ENCODE measurements around the gene MDFI. TPM values are rescaled to one million over a fixed set of nuclear protein-coding genes. Genes with fewer than 3 reads are reported as not detected.

The MDFI gene
- total RNA-seq, 1 donor from 2014 or later = 48.3 TPM

GRCh38 chr6:41688256-41688965 lies 50.1 kb downstream of the MDFI start:
- no peaks in the 10 kb centered on the region for H3K36me3 Mint-ChIP-seq (ENCODE audit: insufficient read depth)
- no peak for DNase-seq (ENCODE audit: low spot score, unreplicated experiment)
- peaks cover 2% of the 10 kb centered on the region for H3K4me1 Mint-ChIP-seq (ENCODE audit: low read depth)
- H3K9me3 Mint-ChIP-seq (ENCODE audit: low read depth) = no peaks in the 10 kb centered on the region
- TF ChIP-seq CTCF (IDR thresholded peaks at IDR 0.05; ENCODE audit: unreplicated experiment) = no peak
- no peak overlapping the region for H3K4me3 Mint-ChIP-seq (ENCODE audit: low read depth)
- peaks cover 45% of the 10 kb centered on the region for H3K27me3 Mint-ChIP-seq
- peak overlapping the region; percentile 50 for H3K27ac Mint-ChIP-seq

DNA sequence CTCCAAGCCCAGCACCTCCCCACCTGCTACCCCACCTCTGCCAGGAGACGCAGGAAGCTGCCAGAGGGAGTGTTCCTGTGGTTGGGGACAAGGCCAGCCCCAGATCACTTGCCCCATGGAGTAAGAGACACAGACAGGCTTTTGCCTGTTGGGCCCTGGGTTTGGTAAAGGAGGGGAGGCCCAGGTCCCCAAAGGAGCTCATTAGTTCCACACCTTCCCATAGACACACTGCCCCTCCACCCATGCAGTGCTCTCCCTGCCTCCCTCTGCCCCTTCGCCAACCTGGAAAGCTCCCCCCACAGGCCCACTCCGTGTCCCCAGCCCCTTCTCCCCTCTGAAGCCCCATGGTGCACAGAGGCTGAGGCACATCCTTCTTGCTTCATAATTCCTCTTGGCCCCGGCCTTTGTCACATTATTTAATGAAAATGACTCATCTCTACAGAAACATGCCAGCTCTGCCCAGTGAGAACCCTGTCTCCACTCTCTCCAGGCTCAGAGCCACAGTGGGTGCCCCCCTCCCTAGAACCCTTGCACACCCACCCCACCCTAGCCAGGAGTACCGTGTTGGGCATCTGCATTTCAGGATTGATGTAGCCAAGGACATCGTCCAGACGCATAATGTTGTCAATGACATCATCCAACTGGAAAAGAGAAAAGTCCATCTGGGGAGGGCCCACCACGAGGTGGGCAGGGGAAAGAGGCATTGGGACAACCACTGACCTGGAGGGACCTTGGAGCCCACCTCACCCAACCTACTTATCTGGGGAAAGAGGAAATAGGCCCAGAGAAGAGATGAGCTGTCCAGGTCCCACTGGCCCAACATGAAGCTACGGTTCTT lies 51.1 kb downstream of the MDFI start:
- H3K4me1 Mint-ChIP-seq (ENCODE audit: low read depth) = no peaks in the 10 kb centered on the region
- no peaks in the 10 kb centered on the region for H3K36me3 Mint-ChIP-seq (ENCODE audit: insufficient read depth)
- TF ChIP-seq CTCF (IDR thresholded peaks at IDR 0.05; ENCODE audit: unreplicated experiment) = no peak
- H3K4me3 Mint-ChIP-seq (ENCODE audit: low read depth) = no peak overlapping the region
- H3K27ac Mint-ChIP-seq = no peak overlapping the region
- H3K27me3 Mint-ChIP-seq = peaks cover 42% of the 10 kb centered on the region
- H3K9me3 Mint-ChIP-seq (ENCODE audit: low read depth) = no peaks in the 10 kb centered on the region
- no peak for DNase-seq (ENCODE audit: low spot score, unreplicated experiment)

DNA sequence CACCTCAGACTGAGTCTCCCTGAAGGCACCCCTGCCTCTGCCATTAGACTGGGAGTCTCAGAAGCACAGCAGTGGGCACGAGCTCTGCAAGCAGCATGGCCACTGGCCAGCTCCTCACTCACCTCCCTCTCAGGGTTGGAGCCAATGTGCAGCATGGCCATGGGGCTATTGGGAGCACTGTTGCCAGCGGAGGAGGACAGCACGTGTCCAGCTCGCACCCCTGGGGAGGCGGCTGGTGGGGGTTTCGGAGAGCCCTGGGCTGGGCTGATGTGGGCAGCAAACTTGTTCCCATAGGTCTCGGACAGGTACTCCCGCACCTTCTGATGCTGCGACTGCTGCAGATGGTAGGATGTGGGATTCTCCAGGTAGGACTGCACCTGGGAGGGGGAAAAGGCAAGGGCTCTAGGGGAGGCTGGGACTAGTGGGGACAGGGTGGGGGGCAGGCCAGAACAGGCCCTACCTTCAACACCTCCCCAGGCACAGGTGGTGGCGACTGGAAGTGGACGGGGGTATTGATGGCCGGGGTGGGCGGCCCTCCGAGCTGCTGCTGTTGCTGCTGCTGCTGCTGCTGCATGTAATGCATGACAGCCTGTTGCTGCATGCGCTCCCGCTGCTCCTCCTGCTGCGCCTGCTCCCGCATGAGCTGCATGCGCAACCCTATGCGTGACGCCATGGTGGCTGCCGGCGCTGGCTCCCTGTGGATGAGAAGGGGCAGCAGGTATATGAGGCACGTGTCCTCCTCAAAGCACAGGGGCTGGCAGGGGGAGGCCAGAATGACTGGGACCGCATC lies 52.5 kb downstream of the MDFI start:
- Mint-ChIP-seq H3K27me3 (peaks cover 46% of the 10 kb centered on the region), H3K4me1 (ENCODE audit: low read depth) (no peaks in the 10 kb centered on the region), H3K36me3 (ENCODE audit: insufficient read depth) (no peaks in the 10 kb centered on the region), H3K27ac (no peak overlapping the region), H3K4me3 (ENCODE audit: low read depth) (no peak overlapping the region), H3K9me3 (ENCODE audit: low read depth) (no peaks in the 10 kb centered on the region)
- TF ChIP-seq CTCF (IDR thresholded peaks at IDR 0.05; ENCODE audit: unreplicated experiment) = no peak
- no peak for DNase-seq (ENCODE audit: low spot score, unreplicated experiment)

DNA sequence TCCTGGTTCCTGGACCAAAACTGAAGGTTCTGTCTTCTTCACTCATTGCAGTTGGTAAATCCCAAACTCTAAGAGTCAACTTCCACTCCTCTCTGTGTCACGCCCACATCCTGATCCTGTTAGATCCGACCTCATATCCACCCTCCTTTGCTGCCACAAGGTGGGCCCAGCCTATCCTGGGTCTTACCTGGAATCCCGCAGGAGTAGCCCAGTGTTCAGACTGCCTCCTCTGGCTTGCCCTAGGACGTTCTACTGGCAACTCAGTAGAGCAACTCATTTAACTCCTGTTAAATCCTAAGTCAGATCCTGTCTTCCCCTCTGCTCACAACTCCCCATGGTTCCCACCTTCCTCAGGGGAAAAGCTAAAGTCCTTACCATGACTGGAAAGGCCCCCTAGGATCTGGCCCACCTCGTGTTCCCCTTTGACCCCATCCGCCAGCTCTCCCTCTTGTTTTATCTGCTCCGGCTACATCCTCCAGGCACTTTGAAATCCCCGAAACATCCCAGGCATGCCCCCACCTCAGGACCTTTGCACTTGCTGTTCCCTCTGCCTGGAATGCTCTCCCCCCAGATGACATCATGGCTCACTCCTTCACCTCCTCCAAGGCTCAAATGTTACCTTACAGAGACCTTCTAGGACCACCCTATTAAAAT lies 53.3 kb downstream of the MDFI start:
- Mint-ChIP-seq H3K27ac (no peak overlapping the region), H3K9me3 (ENCODE audit: low read depth) (no peaks in the 10 kb centered on the region), H3K27me3 (peaks cover 46% of the 10 kb centered on the region), H3K4me1 (ENCODE audit: low read depth) (no peaks in the 10 kb centered on the region), H3K4me3 (ENCODE audit: low read depth) (no peak overlapping the region), H3K36me3 (ENCODE audit: insufficient read depth) (no peaks in the 10 kb centered on the region)
- TF ChIP-seq CTCF (IDR thresholded peaks at IDR 0.05; ENCODE audit: unreplicated experiment) = no peak
- no peak for DNase-seq (ENCODE audit: low spot score, unreplicated experiment)
